Suprapubic skin (tissue), 4 donors: ENCODE measurements around the gene FBXL13. TPM values are rescaled to one million over a fixed set of nuclear protein-coding genes. Genes with fewer than 3 reads are reported as not detected.
"Not testable (repeated sequence)": the region's sequence is repeated elsewhere in the genome, so short reads cannot be mapped to it uniquely, and the experiment has no call there.

Source experiments
- DNase-seq, 2 donors: peaks; one replicate each; pipeline ENCODE4 v3.0.0-alpha.2; 2019; ENCODE audit warnings: low spot score in 2 of 2
- H3K27ac ChIP-seq: fragments of 200-600 bp; sonication (generic); one replicate; pipeline ENCODE4 v1.5.1; 2019
- H3K27me3 ChIP-seq: fragments of 200-600 bp; sonication (generic); one replicate; pipeline ENCODE4 v1.5.1; 2019
- H3K36me3 ChIP-seq: fragments of 200-600 bp; sonication (generic); one replicate; pipeline ENCODE4 v1.5.1; 2019
- H3K4me1 ChIP-seq: fragments of 200-600 bp; sonication (generic); one replicate; pipeline ENCODE4 v1.5.1; 2019
- H3K4me3 ChIP-seq: fragments of 200-600 bp; sonication (generic); one replicate; pipeline ENCODE4 v1.5.1; 2019; ENCODE audit warnings: mild to moderate bottlenecking
- H3K9me3 ChIP-seq: fragments of 200-600 bp; sonication (generic); one replicate; pipeline ENCODE4 v1.5.1; 2019
- CTCF ChIP-seq, 2 donors: fragments of 200-600 bp in 1 of 2; fragments of 450-650 bp in 1 of 2; sonication (generic) in 1 of 2; IDR thresholded peaks; one replicate each; pipeline ENCODE4 v1.5.1; 2016 to 2019; ENCODE audit warnings: antibody characterized with exemption in 2 of 2, mild to moderate bottlenecking in 1 of 2, moderate library complexity in 1 of 2
- EP300 ChIP-seq: sonication (generic); formaldehyde crosslinking; IDR thresholded peaks from one replicate; pipeline ENCODE4 v1.6.1; 2017; ENCODE audit warnings: antibody characterized with exemption
- POLR2A ChIP-seq, 2 donors: fragments of 450-650 bp; IDR thresholded peaks; one replicate each; pipeline ENCODE4 v1.6.1; 2017; ENCODE audit warnings: antibody characterized with exemption in 2 of 2, mild to moderate bottlenecking in 2 of 2, moderate library complexity in 2 of 2
- POLR2AphosphoS5 ChIP-seq, 3 donors: sonication (generic); formaldehyde crosslinking; IDR thresholded peaks; one replicate each; pipeline ENCODE4 v1.6.1; 2017; ENCODE audit warnings: antibody characterized with exemption in 3 of 3
- WGBS: methylation state at CpG from one replicate; pipeline ENCODE4 v1.1.5; 2018; 5-methylcytosine and 5-hydroxymethylcytosine counted together
- total RNA-seq, 4 donors: library from RNA; depleted of rRNA; stranded (reverse); fragments of >200 nt; gene quantifications; one replicate each; pipeline ENCODE4 v1.1.0, GENCODE V29; 2016

FBXL13 gene
- total RNA-seq, 4 donors from 2014 or later: 0.30 to 1.4 (median 0.81) TPM

DNA sequence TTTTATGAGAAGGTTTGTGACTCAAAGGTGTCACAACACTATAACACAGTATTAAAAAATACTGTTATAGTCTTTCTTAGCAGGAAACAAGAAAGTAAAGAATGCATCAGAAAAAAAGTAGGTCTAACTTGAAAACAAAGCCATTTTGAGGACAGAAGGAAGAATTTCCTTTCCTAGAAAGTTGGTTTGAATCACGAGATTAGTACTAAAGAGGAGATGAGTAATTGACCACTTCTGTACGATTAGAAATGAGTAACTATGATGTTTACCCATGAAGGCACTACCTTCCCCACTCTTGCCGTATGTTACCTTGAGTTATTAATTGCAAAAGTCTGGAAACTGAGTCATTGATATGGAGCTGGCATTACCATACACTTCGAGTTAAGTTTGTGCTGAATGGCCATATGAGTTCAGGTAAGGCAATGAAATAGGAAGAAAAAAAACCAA is 260.5 kb downstream of the FBXL13 start:
- H3K36me3 ChIP-seq: peaks cover 7% of the 10 kb centered on the region
- no peak for TF ChIP-seq EP300
- no peak for TF ChIP-seq POLR2AphosphoS5 (IDR thresholded peaks at IDR 0.05)
- TF ChIP-seq POLR2A (IDR thresholded peaks at IDR 0.05): no peak
- TF ChIP-seq CTCF (IDR thresholded peaks at IDR 0.05): no peak
- H3K9me3 ChIP-seq: no peaks in the 10 kb centered on the region
- 87% methylated on average over 4 of the region's 4 CpGs for WGBS
- DNase-seq: no peak
- no peaks in the 10 kb centered on the region for H3K27me3 ChIP-seq
- no peak overlapping the region for H3K27ac ChIP-seq
- no peak overlapping the region for H3K4me3 ChIP-seq
- no peaks in the 10 kb centered on the region for H3K4me1 ChIP-seq

DNA sequence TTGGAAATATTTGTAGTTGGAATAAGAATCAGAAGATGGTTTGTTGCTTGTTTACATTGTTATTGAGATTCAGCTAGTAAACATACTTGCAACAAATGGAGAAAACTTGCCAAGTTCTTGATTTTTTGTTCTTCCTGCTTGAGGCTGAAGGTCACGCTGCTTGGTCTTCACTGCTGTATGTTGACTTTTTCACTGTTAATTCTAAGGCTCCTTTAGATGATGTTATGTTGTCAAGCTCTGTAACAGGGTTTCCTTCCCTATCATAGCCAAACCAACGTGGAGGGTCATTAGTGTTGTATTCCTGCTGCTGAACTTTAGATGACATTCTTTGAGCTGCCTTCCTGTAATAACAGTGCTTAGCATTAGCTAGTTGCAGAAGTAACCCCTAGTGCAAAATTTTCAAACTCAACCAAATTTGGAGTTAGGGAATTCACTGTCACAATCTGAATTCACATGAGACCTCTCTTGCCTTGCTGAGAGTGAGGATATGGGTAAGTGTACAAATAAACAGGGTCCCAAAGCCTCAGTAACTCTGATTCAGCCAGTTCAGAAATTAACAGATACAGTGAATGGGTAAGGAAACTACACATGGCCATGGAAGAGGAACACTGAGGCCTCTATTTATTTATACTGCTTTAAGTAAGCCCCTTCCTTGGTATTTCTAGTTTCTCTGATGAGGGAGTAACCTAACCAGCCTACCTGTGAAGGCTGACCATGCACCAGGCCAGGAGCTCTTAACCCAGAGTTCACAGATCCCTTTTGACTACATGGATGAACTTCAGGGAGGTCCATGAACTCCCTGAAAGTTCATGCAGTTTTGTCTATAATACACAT is 261.2 kb downstream of the FBXL13 start:
- WGBS: 76% methylated on average over 2 of the region's 2 CpGs
- H3K27me3 ChIP-seq: no peaks in the 10 kb centered on the region
- no peak for DNase-seq
- no peak for TF ChIP-seq CTCF (IDR thresholded peaks at IDR 0.05)
- TF ChIP-seq POLR2A (IDR thresholded peaks at IDR 0.05): no peak
- TF ChIP-seq POLR2AphosphoS5 (IDR thresholded peaks at IDR 0.05): no peak
- no peak for TF ChIP-seq EP300
- H3K27ac ChIP-seq: no peak overlapping the region
- H3K36me3 ChIP-seq: peaks cover 11% of the 10 kb centered on the region
- no peaks in the 10 kb centered on the region for H3K4me1 ChIP-seq
- no peak overlapping the region for H3K4me3 ChIP-seq
- H3K9me3 ChIP-seq: no peaks in the 10 kb centered on the region

DNA sequence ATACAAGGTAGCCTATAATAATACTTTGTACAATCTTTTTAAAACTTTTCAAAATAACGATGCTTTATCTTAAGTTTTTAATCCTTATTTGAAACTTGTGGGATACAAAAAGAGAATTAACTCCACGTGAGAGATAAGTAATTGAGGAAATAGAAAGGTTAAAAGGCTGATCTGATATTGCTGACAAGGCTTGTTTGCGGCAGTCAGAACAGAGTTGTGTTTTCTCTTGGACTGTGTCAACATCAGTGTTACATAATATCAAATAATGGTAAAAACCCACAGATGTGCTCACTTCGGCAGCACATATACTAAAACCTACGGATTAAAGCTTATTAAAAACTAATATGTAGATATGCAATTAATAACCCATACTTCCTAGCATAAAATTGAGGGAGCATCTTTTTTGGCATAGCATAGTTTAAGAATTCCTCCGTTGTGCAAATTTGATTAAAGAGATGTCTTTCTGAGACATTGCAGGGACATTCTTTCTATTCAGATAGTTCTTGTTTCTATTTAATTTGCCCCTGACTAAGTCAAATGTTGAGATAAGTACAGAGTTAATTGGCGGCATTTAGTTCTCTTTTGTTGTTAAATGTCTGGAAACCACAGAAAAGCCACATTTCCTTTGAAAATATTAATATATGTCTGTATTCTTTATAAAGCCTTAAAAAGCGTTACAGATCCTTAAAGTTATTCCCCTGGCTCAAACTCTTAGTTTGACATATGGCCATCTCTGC is 262.5 kb downstream of the FBXL13 start:
- no peak overlapping the region for H3K4me3 ChIP-seq
- H3K4me1 ChIP-seq: no peaks in the 10 kb centered on the region
- DNase-seq: no peak
- no peak overlapping the region for H3K27ac ChIP-seq
- TF ChIP-seq EP300 (no peak), POLR2AphosphoS5 (IDR thresholded peaks at IDR 0.05) (no peak), POLR2A (IDR thresholded peaks at IDR 0.05) (no peak), CTCF (IDR thresholded peaks at IDR 0.05) (no peak)
- H3K27me3 ChIP-seq: no peaks in the 10 kb centered on the region
- 61% methylated on average over 8 of the region's 8 CpGs for WGBS
- H3K9me3 ChIP-seq: no peaks in the 10 kb centered on the region
- H3K36me3 ChIP-seq: peaks cover 15% of the 10 kb centered on the region

DNA sequence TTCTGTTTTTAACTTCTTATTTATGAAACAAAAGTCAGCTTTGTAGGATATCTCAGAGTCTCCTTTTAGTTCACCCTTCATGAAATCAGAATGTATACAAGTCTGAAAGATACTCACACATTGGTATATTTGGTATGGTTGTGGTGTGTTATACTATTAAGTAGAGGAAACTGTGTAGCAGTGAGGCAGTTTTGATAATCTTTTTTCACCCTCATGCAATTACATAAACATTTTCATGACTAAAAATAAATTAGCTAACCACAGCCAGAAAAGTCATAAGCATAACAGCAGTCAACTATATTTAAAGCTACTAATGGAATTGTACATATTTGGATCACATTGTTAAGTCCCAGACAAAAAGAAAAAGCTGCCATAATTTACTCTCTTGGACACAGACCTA is 263.7 kb downstream of the FBXL13 start:
- no peaks in the 10 kb centered on the region for H3K9me3 ChIP-seq
- H3K4me1 ChIP-seq: no peaks in the 10 kb centered on the region
- no peak overlapping the region for H3K4me3 ChIP-seq
- TF ChIP-seq POLR2A (IDR thresholded peaks at IDR 0.05) (no peak), EP300 (no peak), CTCF (IDR thresholded peaks at IDR 0.05) (no peak), POLR2AphosphoS5 (IDR thresholded peaks at IDR 0.05) (no peak)
- H3K27ac ChIP-seq: no peak overlapping the region
- peaks cover 15% of the 10 kb centered on the region for H3K36me3 ChIP-seq
- no peak for DNase-seq
- no peaks in the 10 kb centered on the region for H3K27me3 ChIP-seq

DNA sequence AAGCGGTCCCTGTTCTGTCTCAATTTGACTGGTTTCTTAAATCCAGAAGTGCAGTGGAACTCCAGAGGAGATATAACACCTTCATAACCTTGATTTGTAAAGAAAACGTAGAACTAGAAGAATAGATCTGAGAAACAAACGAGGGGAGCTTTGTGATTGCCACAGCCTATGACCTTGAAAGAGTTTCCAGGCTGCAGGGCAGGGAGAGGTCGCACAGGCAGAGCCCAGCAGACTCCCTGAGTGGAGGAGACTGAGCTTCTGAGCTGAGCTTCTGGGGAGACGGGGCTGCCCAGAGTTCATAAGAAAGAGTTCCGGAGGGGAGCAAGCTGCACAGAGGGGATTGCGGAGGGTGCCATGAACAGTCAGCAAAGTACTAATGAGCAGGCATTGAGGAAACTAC is 268.0 kb downstream of the FBXL13 start:
- TF ChIP-seq EP300: no peak
- TF ChIP-seq CTCF (IDR thresholded peaks at IDR 0.05): no peak
- no peak for TF ChIP-seq POLR2A (IDR thresholded peaks at IDR 0.05)
- TF ChIP-seq POLR2AphosphoS5 (IDR thresholded peaks at IDR 0.05): no peak
- Histone ChIP-seq H3K27me3 (no peaks in the 10 kb centered on the region), H3K4me1 (no peaks in the 10 kb centered on the region), H3K9me3 (no peaks in the 10 kb centered on the region), H3K4me3 (no peak overlapping the region), H3K27ac (no peak overlapping the region), H3K36me3 (peaks cover 15% of the 10 kb centered on the region)
- WGBS: 85% methylated on average over 7 of the region's 7 CpGs
- DNase-seq: no peak

DNA sequence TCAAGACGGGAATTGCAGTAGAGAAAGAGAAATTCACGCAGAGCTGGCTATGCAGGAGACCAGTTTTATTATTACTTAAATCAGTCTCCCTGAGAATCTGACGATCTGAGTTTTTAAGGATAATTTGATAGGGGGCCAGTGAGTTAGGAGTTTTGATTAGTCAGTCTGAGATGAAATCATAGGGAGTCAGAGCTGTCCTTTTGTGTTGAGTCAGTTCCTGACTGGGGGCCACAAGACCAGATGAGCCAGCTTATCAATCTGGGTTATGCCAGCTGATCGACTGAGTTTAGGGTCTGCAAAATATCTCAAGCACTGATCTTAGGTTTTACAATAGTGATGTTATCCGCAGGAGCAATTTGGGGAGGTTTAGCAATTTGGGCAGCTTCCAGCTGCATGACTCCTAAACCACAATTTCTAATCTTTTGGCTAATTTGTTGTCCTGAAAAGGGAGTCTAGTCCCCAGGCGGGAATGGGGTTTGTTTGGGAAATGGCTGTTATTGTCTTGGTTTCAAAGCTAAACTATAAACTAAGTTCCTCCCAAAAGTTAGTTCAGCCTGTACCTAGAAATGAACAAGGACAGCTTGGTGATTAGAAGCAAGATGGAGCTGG is 278.5 kb downstream of the FBXL13 start:
- 96% methylated on average over 2 of the region's 6 CpGs for WGBS
- not testable (repeated sequence) for DNase-seq, H3K27ac ChIP-seq

DNA sequence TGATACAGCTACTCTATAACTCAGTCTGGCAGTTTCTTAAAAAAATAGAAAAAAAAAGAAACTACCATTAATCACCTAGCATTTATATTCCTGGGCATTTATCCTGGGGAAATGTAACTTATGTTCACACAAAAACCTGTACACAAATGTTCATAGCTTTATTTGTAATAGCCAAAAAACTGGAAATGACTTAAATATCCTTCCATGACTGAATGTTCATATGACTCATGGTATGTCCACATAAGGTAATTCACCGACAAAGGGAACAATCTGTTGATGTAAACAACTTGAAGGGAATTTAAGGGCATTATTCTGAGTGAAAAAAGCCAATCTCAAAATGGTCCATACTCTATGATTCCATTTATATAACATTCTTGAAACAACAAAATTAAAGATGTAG is 280.0 kb downstream of the FBXL13 start:
- not testable (repeated sequence) for H3K4me1 ChIP-seq, H3K4me3 ChIP-seq, H3K36me3 ChIP-seq, H3K9me3 ChIP-seq, H3K27ac ChIP-seq, H3K27me3 ChIP-seq, DNase-seq
- WGBS: 90% methylated on average over 1 of the region's 1 CpG

More for the DNA sequence above, 278.5 kb downstream of the FBXL13 start:
- not testable (repeated sequence) for H3K4me1 ChIP-seq, H3K9me3 ChIP-seq, H3K27me3 ChIP-seq, H3K36me3 ChIP-seq, H3K4me3 ChIP-seq
